GM12878 (cell line): ENCODE measurements around the gene SNRPD2. TPM values are rescaled to one million over a fixed set of nuclear protein-coding genes. Genes with fewer than 3 reads are reported as not detected.

Source experiments
- ATAC-seq: fragments of 200-7000 bp; cut with Tn5 transposase; 3 replicates; pipeline ENCODE4 v1.9.1; 2020; ENCODE audit warnings: mild to moderate bottlenecking, moderate library complexity
- BruUV-seq: library from RNA; stranded (reverse); fragments of 400-500 nt; replicated peaks from 2 replicates; lab custom pipeline; 2021; lab: Mats Ljungman, UMichigan
- CTCF ChIA-PET: fragments of 300-600 bp; sonication (Branson Sonifier 250); formaldehyde crosslinking; extraction: SDS; loops from one replicate; lab custom pipeline; 2021; ENCODE audit warnings: inconsistent platforms; lab: Yijun Ruan, JAX
- POLR2A ChIA-PET: fragments of 350-600 bp; formaldehyde crosslinking; extraction: SDS; loops from one replicate; lab custom pipeline; 2021; ENCODE audit warnings: inconsistent platforms; lab: Charles Lee
- RAD21 ChIA-PET: fragments of 300-600 bp; sonication (Branson Sonifier 250); formaldehyde crosslinking; loops from one replicate; lab custom pipeline; 2023; ENCODE audit warnings: antibody characterized with exemption; ENCODE audit not compliant: unreplicated experiment; lab: Charles Lee
- SMC1A ChIA-PET: fragments of 300-600 bp; sonication (Branson Sonifier 250); formaldehyde crosslinking; loops from one replicate; lab custom pipeline; 2023; ENCODE audit not compliant: unreplicated experiment, uncharacterized antibody; lab: Charles Lee
- DNase-seq: peaks from one replicate; pipeline ENCODE4 v3.0.0-alpha.2; 2011; ENCODE audit warnings: low read depth, low spot score
- FAIRE-seq: peaks from 3 replicates; lab custom pipeline; 2011; peaks lifted over from hg19 to GRCh38; lab: Jason Lieb, UNC
- H2AFZ ChIP-seq: 2 replicates; pipeline ENCODE4 v1.6.0; 2011; ENCODE audit warnings: low read depth, low read length, control low read depth; ENCODE audit not compliant: control insufficient read depth
- H3K27ac ChIP-seq: 2 replicates; pipeline ENCODE4 v1.5.1; 2011; ENCODE audit warnings: control low read depth; ENCODE audit not compliant: control insufficient read depth, insufficient read depth
- H3K27me3 ChIP-seq, 2 experiments: replicated peaks in 1 of 2; 2 replicates each; pipeline versions ENCODE4 v1.6.0 to v1.6.1; 2011; ENCODE audit warnings: low read length in 1 of 2; ENCODE audit not compliant: control insufficient read depth in 2 of 2, insufficient read depth in 2 of 2
- H3K36me3 ChIP-seq, 2 experiments: 2 replicates each; pipeline ENCODE4 v1.5.1; 2011; ENCODE audit warnings: low read length in 1 of 2; ENCODE audit not compliant: control insufficient read depth in 2 of 2, insufficient read depth in 2 of 2
- H3K4me1 ChIP-seq: 2 replicates; pipeline ENCODE4 v1.6.1; 2011; ENCODE audit warnings: mild to moderate bottlenecking, low read length, moderate library complexity, mixed read lengths; ENCODE audit not compliant: control insufficient read depth, insufficient read depth
- H3K4me2 ChIP-seq: 2 replicates; pipeline ENCODE4 v1.6.0; 2011; ENCODE audit warnings: control low read depth; ENCODE audit not compliant: control insufficient read depth, insufficient read depth
- H3K4me3 ChIP-seq: fragments of 200-600 bp; sonication (generic); 2 replicates; pipeline ENCODE4 v1.5.1; 2016
- H3K79me2 ChIP-seq: 2 replicates; pipeline ENCODE4 v1.6.0; 2011; ENCODE audit warnings: low read length; ENCODE audit not compliant: control insufficient read depth, insufficient read depth
- H3K9ac ChIP-seq: 2 replicates; pipeline ENCODE4 v1.8.0; 2011; ENCODE audit warnings: low read length, control low read depth, mixed read lengths; ENCODE audit not compliant: control insufficient read depth, insufficient read depth
- H3K9me3 ChIP-seq: replicated peaks from 3 replicates; pipeline ENCODE4 v1.5.1; 2011; ENCODE audit warnings: mild to moderate bottlenecking, low read length; ENCODE audit not compliant: control insufficient read depth, insufficient read depth
- H4K20me1 ChIP-seq: 2 replicates; pipeline ENCODE4 v1.6.0; 2011; ENCODE audit not compliant: control insufficient read depth, insufficient read depth
- CHD4 ChIP-seq: fragments of 200-600 bp; sonication (generic); IDR thresholded peaks from 2 replicates; pipeline ENCODE4 v1.6.1; 2016; ENCODE audit warnings: mild to moderate bottlenecking
- DPF2 ChIP-seq: fragments of 450-650 bp; IDR thresholded peaks from 2 replicates; pipeline ENCODE4 v1.6.1; 2017; ENCODE audit warnings: mild to moderate bottlenecking
- EZH2 ChIP-seq: IDR thresholded peaks from 2 replicates; pipeline ENCODE4 v1.6.1; 2012; ENCODE audit warnings: low read depth, mild to moderate bottlenecking, control low read depth, inconsistent platforms, low read length, borderline replicate concordance; ENCODE audit not compliant: control insufficient read depth
- MYC ChIP-seq: IDR thresholded peaks from 2 replicates; pipeline ENCODE4 v1.6.1; 2011; ENCODE audit warnings: mild to moderate bottlenecking, low read length, moderate library complexity, inconsistent platforms; ENCODE audit not compliant: insufficient read depth, insufficient replicate concordance, insufficient read length, severe bottlenecking
- STAT1 ChIP-seq: fragments of 450-650 bp; conservative IDR thresholded peaks from 2 replicates; pipeline ENCODE4 v1.6.1; 2014; ENCODE audit warnings: antibody characterized with exemption, mild to moderate bottlenecking
- SUPT20H ChIP-seq: IDR thresholded peaks from 2 replicates; pipeline ENCODE4 v1.6.1; 2011; ENCODE audit warnings: low read depth, mild to moderate bottlenecking, low read length, moderate library complexity, borderline replicate concordance; ENCODE audit not compliant: control insufficient read depth
- TARDBP ChIP-seq: IDR thresholded peaks from 2 replicates; pipeline ENCODE4 v1.6.1; 2016; ENCODE audit warnings: borderline replicate concordance
- TCF12 ChIP-seq: IDR thresholded peaks from 2 replicates; pipeline ENCODE4 v1.6.1; 2011; ENCODE audit warnings: low read depth, mild to moderate bottlenecking, low read length
- TCF3 ChIP-seq: IDR thresholded peaks from 2 replicates; pipeline ENCODE4 v1.6.1; 2012; ENCODE audit warnings: low read depth, mild to moderate bottlenecking, low read length, borderline replicate concordance; ENCODE audit not compliant: insufficient read depth
- ZNF384 ChIP-seq: IDR thresholded peaks from 2 replicates; pipeline ENCODE4 v1.6.1; 2012; ENCODE audit warnings: low read depth, mild to moderate bottlenecking, low read length, improper control_type of control experiment, borderline replicate concordance
- WGBS: methylation state at CpG from one replicate; pipeline ENCODE4 v1.1.6; 2016; ENCODE audit warnings: low lambda C conversion rate; ENCODE audit not compliant: insufficient replicate concordance, insufficient coverage; ENCODE audit errors: missing lambda C conversion rate; 5-methylcytosine and 5-hydroxymethylcytosine counted together
- in situ Hi-C: fragments of 300-500 bp; cut with MboI; formaldehyde crosslinking; loops from 9 replicates; pipeline ENCODE4 v1.14.3; 2018; ENCODE audit warnings: mixed read lengths
- intact Hi-C: fragments of 100-400 bp; cut with micrococcal nuclease; formaldehyde crosslinking; loops from one replicate; pipeline ENCODE4 v1.14.2; 2022; ENCODE audit not compliant: unreplicated experiment
- polyA plus RNA-seq, 11 experiments: library from polyadenylated mRNA; depleted of rRNA in 4 of 11; unstranded in 6 of 11; stranded (reverse) in 5 of 11; fragments of >200 nt; fragmentation: Nextera tagmentation in 4 of 11; fragmentation: Illumina TruSeq in 1 of 11; extraction: Ambion mirVana in 4 of 11; extraction: Trizol in 1 of 11; gene quantifications; 1 replicate in 1 of 11; 2 replicates in 10 of 11; pipeline versions ENCODE4 v1.2.1 to v1.2.3, GENCODE V29; 2011 to 2016; ENCODE audit warnings: inconsistent platforms in 2 of 11, missing spikeins in 2 of 11, low read depth in 1 of 11
- total RNA-seq, 4 experiments: library from RNA; depleted of rRNA in 3 of 4; stranded (reverse); fragments of >200 nt in 3 of 4; fragmentation: Illumina TruSeq in 1 of 4; extraction: Trizol in 1 of 4; gene quantifications; 2 replicates each; pipeline versions ENCODE4 v1.2.1 to v1.2.3, GENCODE V29; 2013 to 2021
- TF ChIP-seq, protein P1 (sequence below): fragments of 450-650 bp; formaldehyde crosslinking; IDR thresholded peaks from 2 replicates; pipeline ENCODE4 v1.5.0; 2022; ENCODE audit warnings: mild to moderate bottlenecking, missing genetic modification characterization
- TF ChIP-seq, protein P2 (sequence below): fragments of 450-650 bp; IDR thresholded peaks from 2 replicates; pipeline ENCODE4 v1.6.1; 2017; ENCODE audit warnings: mild to moderate bottlenecking, moderate library complexity
- TF ChIP-seq, protein P3 (sequence below): IDR thresholded peaks from 2 replicates; pipeline ENCODE4 v1.6.1; 2012; ENCODE audit warnings: low read depth, low read length, improper control_type of control experiment

SNRPD2 gene
- total and polyA plus RNA-seq, 10 of the 15 experiments (the other 5 are each of a cell fraction or from before 2014, with no cell fraction given): 526 to 3,621 (median 951) TPM

DNA sequence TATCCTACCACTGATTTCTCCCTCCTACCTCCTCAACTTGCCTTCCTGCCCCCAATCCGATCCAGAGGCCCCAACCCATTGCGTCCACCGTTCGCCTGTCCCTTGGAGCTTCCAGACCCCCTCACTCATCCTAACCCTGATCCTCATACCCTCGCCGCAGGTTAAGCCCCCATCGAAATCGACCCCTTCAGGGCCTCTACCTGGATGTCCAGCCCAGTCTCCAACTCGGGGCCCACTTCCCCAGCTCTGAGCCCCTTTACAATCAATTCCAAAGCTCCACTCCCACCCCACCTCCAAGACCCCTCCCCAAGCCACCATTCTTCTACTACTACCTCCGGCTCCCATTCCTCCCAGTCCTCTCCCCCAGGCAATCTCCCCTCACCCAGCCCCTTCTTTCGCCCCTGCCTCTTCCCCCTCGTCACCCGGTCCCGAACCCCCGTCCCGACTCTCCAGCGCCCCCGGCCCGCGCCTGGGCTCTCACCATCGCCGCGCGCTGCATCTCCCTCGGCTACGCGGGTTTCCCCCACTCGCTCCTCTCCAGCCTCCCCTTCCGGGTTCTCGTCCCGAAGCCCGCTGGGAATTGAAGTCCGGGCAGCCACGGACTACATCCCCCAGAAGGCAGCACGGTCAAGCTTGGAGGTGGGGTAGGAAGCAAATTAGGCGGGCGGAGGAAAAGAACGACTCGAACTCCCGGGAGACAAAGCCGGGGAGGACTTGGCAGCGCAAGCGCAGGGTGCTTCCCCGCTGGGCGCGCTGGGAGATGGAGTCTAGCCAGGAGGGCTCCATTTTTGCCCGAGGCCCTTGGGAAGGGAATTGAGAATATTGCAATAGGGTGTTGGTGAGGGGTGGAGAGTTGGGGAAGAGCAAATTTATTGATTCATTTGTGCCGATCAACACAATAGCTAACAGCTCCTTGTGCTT lies 38.9 kb upstream of the SNRPD2 start, which contains the start of gene FBXO46:
FBXO46 (minus strand) TSS at position 529 of the 921 bp plus-strand sequence. CDS start 17,401 bp downstream, outside the sequence.
- Histone ChIP-seq H3K4me3 (peak within 1 kb of the TSS; percentile 97), H3K36me3 (no peaks in the 10 kb centered on the region; a peak in 2 of 4 replicates), H3K9me3 (no peaks in the 10 kb centered on the region), H3K4me2 (peak within 1 kb of the TSS; percentile 69), H3K27me3 (no peaks in the 10 kb centered on the region), H3K27ac (peak within 1 kb of the TSS; percentile 90), H2AFZ (peak within 1 kb of the TSS; percentile 76), H3K79me2 (peaks cover 53% of the 10 kb centered on the region), H3K9ac (peak within 1 kb of the TSS; percentile 87), H4K20me1 (no peaks in the 10 kb centered on the region; the same call in 1 of the 2 replicates), H3K4me1 (peaks cover 4% of the 10 kb centered on the region; the same call in 1 of the 2 replicates)
- SMC1A ChIA-PET: interaction anchor here (0.6 to 3.3 kb wide), 7 partner anchors 11 to 56 kb away, joined by 3 to 35 read pairs (median 11); partner anchors contain the start of genes QPCTL, SIX5 and SNRPD2
- ATAC-seq (peak; percentile 98), FAIRE-seq (peak; percentile 98), DNase-seq (peak; percentile 96)
- RAD21 ChIA-PET: interaction anchor here (0.6 to 3.0 kb wide), 11 partner anchors 10 to 156 kb away, joined by 3 to 27 read pairs (median 5); partner anchors contain the start of genes GIPR, QPCTL, SIX5 and SNRPD2
- BruUV-seq: no TSS peak
- in situ Hi-C loops (no loop called here), intact Hi-C loops (loop anchor here (1.0 to 5.0 kb wide), 2 partner anchors 24 to 37 kb away; partner anchors contain the start of gene SIX5)
- CTCF ChIA-PET: interaction anchor here (0.7 to 3.0 kb wide), 22 partner anchors 11 to 173 kb away, joined by 3 to 15 read pairs (median 4); partner anchors contain the start of genes QPCTL, SIX5 and SNRPD2
- POLR2A ChIA-PET: interaction anchor here (0.6 to 3.8 kb wide), 14 partner anchors 13 to 147 kb away, joined by 3 to 58 read pairs (median 6); partner anchors contain the start of genes QPCTL, SIX5 and SNRPD2
- under 1% methylated on average over 30 of the region's 48 CpGs for WGBS
- TF ChIP-seq, protein P1, sequence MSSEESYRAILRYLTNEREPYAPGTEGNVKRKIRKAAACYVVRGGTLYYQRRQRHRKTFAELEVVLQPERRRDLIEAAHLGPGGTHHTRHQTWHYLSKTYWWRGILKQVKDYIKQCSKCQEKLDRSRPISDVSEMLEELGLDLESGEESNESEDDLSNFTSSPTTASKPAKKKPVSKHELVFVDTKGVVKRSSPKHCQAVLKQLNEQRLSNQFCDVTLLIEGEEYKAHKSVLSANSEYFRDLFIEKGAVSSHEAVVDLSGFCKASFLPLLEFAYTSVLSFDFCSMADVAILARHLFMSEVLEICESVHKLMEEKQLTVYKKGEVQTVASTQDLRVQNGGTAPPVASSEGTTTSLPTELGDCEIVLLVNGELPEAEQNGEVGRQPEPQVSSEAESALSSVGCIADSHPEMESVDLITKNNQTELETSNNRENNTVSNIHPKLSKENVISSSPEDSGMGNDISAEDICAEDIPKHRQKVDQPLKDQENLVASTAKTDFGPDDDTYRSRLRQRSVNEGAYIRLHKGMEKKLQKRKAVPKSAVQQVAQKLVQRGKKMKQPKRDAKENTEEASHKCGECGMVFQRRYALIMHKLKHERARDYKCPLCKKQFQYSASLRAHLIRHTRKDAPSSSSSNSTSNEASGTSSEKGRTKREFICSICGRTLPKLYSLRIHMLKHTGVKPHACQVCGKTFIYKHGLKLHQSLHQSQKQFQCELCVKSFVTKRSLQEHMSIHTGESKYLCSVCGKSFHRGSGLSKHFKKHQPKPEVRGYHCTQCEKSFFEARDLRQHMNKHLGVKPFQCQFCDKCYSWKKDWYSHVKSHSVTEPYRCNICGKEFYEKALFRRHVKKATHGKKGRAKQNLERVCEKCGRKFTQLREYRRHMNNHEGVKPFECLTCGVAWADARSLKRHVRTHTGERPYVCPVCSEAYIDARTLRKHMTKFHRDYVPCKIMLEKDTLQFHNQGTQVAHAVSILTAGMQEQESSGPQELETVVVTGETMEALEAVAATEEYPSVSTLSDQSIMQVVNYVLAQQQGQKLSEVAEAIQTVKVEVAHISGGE (CRISPR knock-in tag): no peak
- TF ChIP-seq STAT1 (0 out of 2 replicates have a peak, but pooled peaks have one; percentile 44), TCF12 (peak; percentile 9; the same call in 1 of the 2 replicates), TCF3 (no peak), MYC (no peak), CHD4 (no peak), TARDBP (peak; percentile 92; the same call in 1 of the 2 replicates), SUPT20H (no peak), DPF2 (no peak), EZH2 (no peak), ZNF384 (0 out of 2 replicates have a peak, but pooled peaks have one; percentile 3)
- TF ChIP-seq, protein P2, sequence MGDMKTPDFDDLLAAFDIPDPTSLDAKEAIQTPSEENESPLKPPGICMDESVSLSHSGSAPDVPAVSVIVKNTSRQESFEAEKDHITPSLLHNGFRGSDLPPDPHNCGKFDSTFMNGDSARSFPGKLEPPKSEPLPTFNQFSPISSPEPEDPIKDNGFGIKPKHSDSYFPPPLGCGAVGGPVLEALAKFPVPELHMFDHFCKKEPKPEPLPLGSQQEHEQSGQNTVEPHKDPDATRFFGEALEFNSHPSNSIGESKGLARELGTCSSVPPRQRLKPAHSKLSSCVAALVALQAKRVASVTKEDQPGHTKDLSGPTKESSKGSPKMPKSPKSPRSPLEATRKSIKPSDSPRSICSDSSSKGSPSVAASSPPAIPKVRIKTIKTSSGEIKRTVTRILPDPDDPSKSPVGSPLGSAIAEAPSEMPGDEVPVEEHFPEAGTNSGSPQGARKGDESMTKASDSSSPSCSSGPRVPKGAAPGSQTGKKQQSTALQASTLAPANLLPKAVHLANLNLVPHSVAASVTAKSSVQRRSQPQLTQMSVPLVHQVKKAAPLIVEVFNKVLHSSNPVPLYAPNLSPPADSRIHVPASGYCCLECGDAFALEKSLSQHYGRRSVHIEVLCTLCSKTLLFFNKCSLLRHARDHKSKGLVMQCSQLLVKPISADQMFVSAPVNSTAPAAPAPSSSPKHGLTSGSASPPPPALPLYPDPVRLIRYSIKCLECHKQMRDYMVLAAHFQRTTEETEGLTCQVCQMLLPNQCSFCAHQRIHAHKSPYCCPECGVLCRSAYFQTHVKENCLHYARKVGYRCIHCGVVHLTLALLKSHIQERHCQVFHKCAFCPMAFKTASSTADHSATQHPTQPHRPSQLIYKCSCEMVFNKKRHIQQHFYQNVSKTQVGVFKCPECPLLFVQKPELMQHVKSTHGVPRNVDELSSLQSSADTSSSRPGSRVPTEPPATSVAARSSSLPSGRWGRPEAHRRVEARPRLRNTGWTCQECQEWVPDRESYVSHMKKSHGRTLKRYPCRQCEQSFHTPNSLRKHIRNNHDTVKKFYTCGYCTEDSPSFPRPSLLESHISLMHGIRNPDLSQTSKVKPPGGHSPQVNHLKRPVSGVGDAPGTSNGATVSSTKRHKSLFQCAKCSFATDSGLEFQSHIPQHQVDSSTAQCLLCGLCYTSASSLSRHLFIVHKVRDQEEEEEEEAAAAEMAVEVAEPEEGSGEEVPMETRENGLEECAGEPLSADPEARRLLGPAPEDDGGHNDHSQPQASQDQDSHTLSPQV: no peak
- TF ChIP-seq, protein P3, sequence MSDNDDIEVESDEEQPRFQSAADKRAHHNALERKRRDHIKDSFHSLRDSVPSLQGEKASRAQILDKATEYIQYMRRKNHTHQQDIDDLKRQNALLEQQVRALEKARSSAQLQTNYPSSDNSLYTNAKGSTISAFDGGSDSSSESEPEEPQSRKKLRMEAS: no peak
